HepG2 (cell line): ENCODE measurements around the gene PAPSS1.

Experiments
- CREM ChIP-seq, 2 experiments: sonication (generic) in 1 of 2; formaldehyde crosslinking in 1 of 2; IDR thresholded peaks; 2 replicates each; pipeline versions ENCODE4 v1.4.0 to v1.6.1; 2016 to 2020; ENCODE audit warnings: antibody characterized with exemption in 1 of 2, mild to moderate bottlenecking in 1 of 2, missing genetic modification reagents in 1 of 2
- JUND ChIP-seq: sonication (generic); formaldehyde crosslinking; IDR thresholded peaks from 2 replicates; pipeline ENCODE4 v1.8.0; 2022; ENCODE audit warnings: mild to moderate bottlenecking, missing genetic modification reagents

GRCh38 chr4:107603430-107603829 lies 116.6 kb downstream of the PAPSS1 start:
- no peak for TF ChIP-seq JUND (CRISPR knock-in tag)
- TF ChIP-seq CREM (IDR thresholded peaks at IDR 0.05) = no peak
- TF ChIP-seq CREM (CRISPR knock-in tag; IDR thresholded peaks at IDR 0.05) = no peak
